GM10847 (cell line): ENCODE measurements around the gene UCN3.

ENCODE experiments used
- POLR2A ChIP-seq: IDR thresholded peaks from 2 replicates; pipeline ENCODE4 v1.6.1; 2011; ENCODE audit not compliant: insufficient read length; ENCODE audit errors: extremely low read depth

The UCN3 gene

GRCh38 chr10:5390607-5391205 is 25.9 kb downstream of the UCN3 start:
- no peak for TF ChIP-seq POLR2A

GRCh38 chr10:5391790-5392189 is 27.0 kb downstream of the UCN3 start:
- no peak for TF ChIP-seq POLR2A

GRCh38 chr10:5393529-5393928 is 28.8 kb downstream of the UCN3 start:
- no peak for TF ChIP-seq POLR2A

- no peak for TF ChIP-seq POLR2A
Observed at GRCh38 chr10:5395168-5395567, 30.4 kb downstream of the UCN3 start.

GRCh38 chr10:5396556-5397300 is 32.0 kb downstream of the UCN3 start:
- TF ChIP-seq POLR2A = no peak

GRCh38 chr10:5399332-5399731 is 34.6 kb downstream of the UCN3 start:
- no peak for TF ChIP-seq POLR2A

- TF ChIP-seq POLR2A = no peak
Observed at GRCh38 chr10:5400468-5401240, 35.9 kb downstream of the UCN3 start.

- TF ChIP-seq POLR2A = no peak
Observed at GRCh38 chr10:5402798-5403197, 38.0 kb downstream of the UCN3 start.

- TF ChIP-seq POLR2A = no peak
Observed at GRCh38 chr10:5404208-5405041, 39.7 kb downstream of the UCN3 start, which contains the start of gene TUBAL3. Gene TUBAL3, minus strand, starts transcription at chr10:5404828. Its CDS starts 36 bp downstream, at chr10:5404792.

GRCh38 chr10:5406918-5407317 is 42.2 kb downstream of the UCN3 start:
- no peak for TF ChIP-seq POLR2A

- TF ChIP-seq POLR2A = no peak
Observed at GRCh38 chr10:5411941-5412276, 47.1 kb downstream of the UCN3 start.

GRCh38 chr10:5412277-5412941 is 47.6 kb downstream of the UCN3 start, which contains the start of gene NET1:
Gene NET1, plus strand, starts transcription at chr10:5412557. Its CDS starts 136 bp downstream, at chr10:5412693.
- peak; percentile 26 for TF ChIP-seq POLR2A

- no peak for TF ChIP-seq POLR2A
Observed at GRCh38 chr10:5413012-5413938, 48.5 kb downstream of the UCN3 start.

GRCh38 chr10:5416981-5417380 is 52.2 kb downstream of the UCN3 start:
- no peak for TF ChIP-seq POLR2A

- no peak for TF ChIP-seq POLR2A
Observed at GRCh38 chr10:5418584-5418983, 53.8 kb downstream of the UCN3 start.
